Testis (tissue), 3 donors: ENCODE results near the gene TGFB1I1. TPM values are rescaled to one million over a fixed set of nuclear protein-coding genes. Genes with fewer than 3 reads are reported as not detected.
"Not testable (repeated sequence)": the region's sequence is repeated elsewhere in the genome, so short reads cannot be mapped to it uniquely, and the experiment has no call there.

ENCODE experiments used
- DNase-seq: peaks from one replicate; pipeline ENCODE4 v3.0.0-alpha.2; 2019
- H3K27ac ChIP-seq, 2 donors: fragments of 200-600 bp; sonication (generic); one replicate each; pipeline ENCODE4 v1.5.1; 2019
- H3K27me3 ChIP-seq: fragments of 200-600 bp; sonication (generic); one replicate; pipeline ENCODE4 v1.5.1; 2019
- H3K36me3 ChIP-seq: fragments of 200-600 bp; sonication (generic); one replicate; pipeline ENCODE4 v1.5.1; 2017; ENCODE audit warnings: low read depth; ENCODE audit errors: missing control alignments
- H3K4me1 ChIP-seq: fragments of 200-600 bp; sonication (generic); one replicate; pipeline ENCODE4 v1.5.1; 2019
- H3K4me3 ChIP-seq, 2 donors: fragments of 200-600 bp; sonication (generic); one replicate each; pipeline ENCODE4 v1.5.1; 2017 to 2019
- H3K9me3 ChIP-seq: fragments of 200-600 bp; sonication (generic); one replicate; pipeline ENCODE4 v1.5.1; 2017
- CTCF ChIP-seq, 3 experiments: fragments of 450-650 bp in 2 of 3; fragments of 200-600 bp in 1 of 3; sonication (generic) in 1 of 3; IDR thresholded peaks; one replicate each; pipeline ENCODE4 v1.5.1; 2016 to 2019; ENCODE audit warnings: antibody characterized with exemption in 3 of 3, mild to moderate bottlenecking in 2 of 3, moderate library complexity in 1 of 3
- POLR2A ChIP-seq: fragments of 450-650 bp; IDR thresholded peaks from one replicate; pipeline ENCODE4 v1.6.1; 2017; ENCODE audit warnings: antibody characterized with exemption, mild to moderate bottlenecking, moderate library complexity
- WGBS, 2 donors: methylation state at CpG; one replicate each; pipeline ENCODE4 v1.1.5; 2018; 5-methylcytosine and 5-hydroxymethylcytosine counted together
- intact Hi-C: fragments of 100-400 bp; cut with DNase I; formaldehyde crosslinking; loops from one replicate; pipeline ENCODE4 v1.15.1; 2023; ENCODE audit warnings: low total_unique reads
- polyA plus RNA-seq: library from polyadenylated mRNA; stranded (reverse); fragments of 350-450 nt; fragmentation: Illumina TruSeq; extraction: RNeasy Lipid Tissue Mini Kit (QIAGEN cat#74804); gene quantifications from one replicate; pipeline ENCODE4 v1.2.3, GENCODE V29; 2014; ENCODE audit warnings: low read depth, low replicate concordance; ENCODE audit not compliant: insufficient read depth
- total RNA-seq, 2 donors: library from RNA; depleted of rRNA; stranded (reverse); fragments of >200 nt; gene quantifications; one replicate each; pipeline ENCODE4 v1.2.3, GENCODE V29; 2016

The TGFB1I1 gene
- total and polyA plus RNA-seq, 3 donors from 2014 or later: 13.6 to 31.7 (median 28.4) TPM

GRCh38 chr16:31439519-31439918 is 32.4 kb upstream of the TGFB1I1 start:
- Histone ChIP-seq H3K27me3 (no peaks in the 10 kb centered on the region), H3K4me1 (peaks cover 13% of the 10 kb centered on the region), H3K36me3 (no peaks in the 10 kb centered on the region), H3K4me3 (no peak overlapping the region), H3K9me3 (no peaks in the 10 kb centered on the region), H3K27ac (no peak overlapping the region)
- intact Hi-C loops: loop anchor here (10.0 kb wide), 1 partner anchor 455 kb away; the partner anchor contains the start of gene HSD3B7
- no peak for DNase-seq
- WGBS, 2 donors: 79 to 80% methylated on average over 3 of the region's 3 CpGs
- no peak for TF ChIP-seq POLR2A
- no peak for TF ChIP-seq CTCF (IDR thresholded peaks at IDR 0.05)

GRCh38 chr16:31440516-31441184 is 31.3 kb upstream of the TGFB1I1 start:
- Histone ChIP-seq H3K27me3 (no peaks in the 10 kb centered on the region), H3K4me1 (peaks cover 13% of the 10 kb centered on the region), H3K9me3 (no peaks in the 10 kb centered on the region), H3K36me3 (no peaks in the 10 kb centered on the region), H3K4me3 (no peak overlapping the region), H3K27ac (no peak overlapping the region)
- intact Hi-C loops: no loop called here
- 59 to 60% methylated on average over 4 of the region's 4 CpGs for WGBS, 2 donors
- no peak for DNase-seq
- no peak for TF ChIP-seq POLR2A
- no peak for TF ChIP-seq CTCF (IDR thresholded peaks at IDR 0.05)

GRCh38 chr16:31441956-31442355 is 30.0 kb upstream of the TGFB1I1 start:
- TF ChIP-seq CTCF (IDR thresholded peaks at IDR 0.05) (no peak), POLR2A (no peak)
- H3K27me3 ChIP-seq: no peaks in the 10 kb centered on the region
- H3K9me3 ChIP-seq: no peaks in the 10 kb centered on the region
- no peak for DNase-seq
- no peaks in the 10 kb centered on the region for H3K36me3 ChIP-seq
- H3K4me1 ChIP-seq: peaks cover 13% of the 10 kb centered on the region
- H3K4me3 ChIP-seq: peak overlapping the region; percentile 70 to 86
- intact Hi-C loops: no loop called here
- peak overlapping the region in 1 of 2 donors; percentile 57 for H3K27ac ChIP-seq
- WGBS, 2 donors: 29 to 45% methylated on average over 28 to 34 of the region's 34 CpGs

GRCh38 chr16:31445931-31446330 is 26.0 kb upstream of the TGFB1I1 start:
- DNase-seq, H3K9me3 ChIP-seq, H3K27ac ChIP-seq, H3K36me3 ChIP-seq, H3K4me3 ChIP-seq, intact Hi-C loops, H3K27me3 ChIP-seq: not testable (repeated sequence)
- 73 to 83% methylated on average over 6 of the region's 6 CpGs for WGBS, 2 donors
- peaks cover 13% of the 10 kb centered on the region for H3K4me1 ChIP-seq

GRCh38 chr16:31451201-31451600 is 20.8 kb upstream of the TGFB1I1 start:
- Histone ChIP-seq H3K9me3 (no peaks in the 10 kb centered on the region), H3K4me1 (peaks cover 28% of the 10 kb centered on the region), H3K27me3 (no peaks in the 10 kb centered on the region), H3K27ac (no peak overlapping the region), H3K4me3 (no peak overlapping the region), H3K36me3 (no peaks in the 10 kb centered on the region)
- intact Hi-C loops: no loop called here
- WGBS, 2 donors: 81 to 88% methylated on average over 5 of the region's 5 CpGs
- peak; percentile 9 for DNase-seq
- TF ChIP-seq CTCF (IDR thresholded peaks at IDR 0.05) (no peak), POLR2A (no peak)
